ENCODE results near the gene CIAPIN1.

Gene CIAPIN1

DNA sequence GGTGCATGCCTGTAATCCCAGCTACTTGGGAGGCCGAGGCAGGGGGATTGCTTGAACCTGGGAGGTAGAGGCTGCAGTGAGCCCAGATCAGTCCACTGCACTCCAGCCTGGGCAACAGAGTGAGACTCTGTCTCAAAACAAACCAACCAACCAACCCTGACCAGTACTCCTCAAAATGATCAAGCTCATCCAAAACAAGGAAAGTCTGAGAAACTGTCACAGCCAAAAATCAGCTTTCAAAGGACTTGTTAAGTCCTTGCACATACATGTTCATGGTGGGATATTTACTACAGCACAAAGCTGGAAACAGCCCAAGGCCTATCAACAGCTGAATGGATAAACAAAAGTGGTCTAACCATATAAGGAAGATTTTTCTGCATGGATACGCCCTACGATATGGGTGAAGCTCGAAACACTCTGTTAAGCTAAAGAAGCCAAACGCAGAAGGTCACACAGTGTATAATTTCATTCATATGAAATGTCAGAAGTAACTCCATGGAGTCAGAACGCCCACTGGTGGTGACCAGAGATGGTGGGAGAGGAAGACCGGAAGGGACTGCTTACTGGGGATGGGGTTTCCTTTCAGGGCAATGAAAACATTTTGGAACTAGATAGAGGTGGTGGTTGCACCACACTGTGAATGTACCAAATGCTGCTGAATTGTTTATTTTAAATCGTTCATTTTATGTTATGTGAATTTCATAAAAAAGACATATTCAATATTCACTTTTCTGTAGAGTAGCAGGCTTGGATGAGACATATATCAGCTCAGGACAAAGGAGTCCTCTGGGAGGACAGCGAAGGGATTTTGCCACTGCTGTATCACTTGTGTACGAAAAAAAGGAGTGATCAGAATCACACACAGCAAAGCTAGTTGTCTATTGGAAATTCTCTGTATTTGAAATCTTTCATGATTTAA is 24.9 kb downstream of the CIAPIN1 start:
- no peaks in the 10 kb centered on the region for H3K9me3 ChIP-seq (replicated peaks; ENCODE audit: insufficient read depth, low read length)
- H3F3A ChIP-seq (ENCODE audit: insufficient read depth, low read length) = no peaks in the 10 kb centered on the region
- no peak overlapping the region for H3K9ac ChIP-seq (ENCODE audit: low read length)
- H3K79me2 ChIP-seq (ENCODE audit: low read length) = no peaks in the 10 kb centered on the region
- H3K4me1 ChIP-seq (ENCODE audit: low read length) = no peaks in the 10 kb centered on the region
- H3K27me3 ChIP-seq (replicated peaks; ENCODE audit: insufficient read depth, low read length) = no peaks in the 10 kb centered on the region
- no peaks in the 10 kb centered on the region for H3K9me2 ChIP-seq (replicated peaks; ENCODE audit: insufficient read depth, low read length)
- no peak for DNase-seq
- no peak overlapping the region for H2AFZ ChIP-seq (ENCODE audit: low read length)
- H3K4me3 ChIP-seq (ENCODE audit: low read length) = no peak overlapping the region
- no peak overlapping the region for H3K27ac ChIP-seq (ENCODE audit: low read length)
- H4K20me1 ChIP-seq (ENCODE audit: insufficient read depth, low read length) = no peaks in the 10 kb centered on the region
- H3K36me3 ChIP-seq (replicated peaks; ENCODE audit: insufficient read depth, low read length) = no peaks in the 10 kb centered on the region
- no peak overlapping the region for H3K4me2 ChIP-seq (ENCODE audit: low read depth, low read length)
- TF ChIP-seq, protein P1, sequence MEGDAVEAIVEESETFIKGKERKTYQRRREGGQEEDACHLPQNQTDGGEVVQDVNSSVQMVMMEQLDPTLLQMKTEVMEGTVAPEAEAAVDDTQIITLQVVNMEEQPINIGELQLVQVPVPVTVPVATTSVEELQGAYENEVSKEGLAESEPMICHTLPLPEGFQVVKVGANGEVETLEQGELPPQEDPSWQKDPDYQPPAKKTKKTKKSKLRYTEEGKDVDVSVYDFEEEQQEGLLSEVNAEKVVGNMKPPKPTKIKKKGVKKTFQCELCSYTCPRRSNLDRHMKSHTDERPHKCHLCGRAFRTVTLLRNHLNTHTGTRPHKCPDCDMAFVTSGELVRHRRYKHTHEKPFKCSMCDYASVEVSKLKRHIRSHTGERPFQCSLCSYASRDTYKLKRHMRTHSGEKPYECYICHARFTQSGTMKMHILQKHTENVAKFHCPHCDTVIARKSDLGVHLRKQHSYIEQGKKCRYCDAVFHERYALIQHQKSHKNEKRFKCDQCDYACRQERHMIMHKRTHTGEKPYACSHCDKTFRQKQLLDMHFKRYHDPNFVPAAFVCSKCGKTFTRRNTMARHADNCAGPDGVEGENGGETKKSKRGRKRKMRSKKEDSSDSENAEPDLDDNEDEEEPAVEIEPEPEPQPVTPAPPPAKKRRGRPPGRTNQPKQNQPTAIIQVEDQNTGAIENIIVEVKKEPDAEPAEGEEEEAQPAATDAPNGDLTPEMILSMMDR (IDR thresholded peaks at IDR 0.05; ENCODE audit: low read length) = peak; percentile 34
- TF ChIP-seq EZH2 (optimal IDR thresholded peaks at IDR 0.05; ENCODE audit: low read depth, low read length) = no peak

DNA sequence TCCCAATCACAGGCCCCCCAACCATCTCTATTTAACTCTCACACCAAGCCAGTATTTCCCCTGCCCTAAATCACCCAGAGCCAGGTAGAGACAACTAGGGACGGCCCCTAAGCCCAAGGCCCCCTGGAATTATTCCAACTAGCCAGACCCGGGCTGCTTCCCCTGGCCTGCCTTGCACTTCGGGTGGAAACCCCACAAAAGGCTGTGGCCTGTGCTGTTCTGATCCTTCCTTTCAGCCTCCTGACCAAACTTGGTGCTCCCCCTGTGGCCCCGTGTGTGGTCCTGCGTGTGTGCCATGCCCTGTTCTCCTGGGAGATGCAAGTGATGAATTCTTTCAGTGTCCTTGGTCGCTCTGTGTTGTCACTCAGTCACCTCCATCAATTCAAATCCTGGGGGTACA is 27.7 kb downstream of the CIAPIN1 start:
- DNase-seq = no peak
- no peaks in the 10 kb centered on the region for H3K9me3 ChIP-seq (replicated peaks; ENCODE audit: insufficient read depth, low read length)
- no peaks in the 10 kb centered on the region for H3K27me3 ChIP-seq (replicated peaks; ENCODE audit: insufficient read depth, low read length)
- H3K9me2 ChIP-seq (replicated peaks; ENCODE audit: insufficient read depth, low read length) = no peaks in the 10 kb centered on the region
- no peak overlapping the region for H3K27ac ChIP-seq (ENCODE audit: low read length)
- no peaks in the 10 kb centered on the region for H3F3A ChIP-seq (ENCODE audit: insufficient read depth, low read length)
- H3K4me1 ChIP-seq (ENCODE audit: low read length) = no peaks in the 10 kb centered on the region
- no peak overlapping the region for H3K4me2 ChIP-seq (ENCODE audit: low read depth, low read length)
- TF ChIP-seq EZH2 (optimal IDR thresholded peaks at IDR 0.05; ENCODE audit: low read depth, low read length) (no peak), EZH2phosphoT487 (IDR thresholded peaks at IDR 0.05; ENCODE audit: low read length) (no peak)
- TF ChIP-seq, protein P1 (IDR thresholded peaks at IDR 0.05; ENCODE audit: low read length) = no peak
- no peaks in the 10 kb centered on the region for H3K36me3 ChIP-seq (replicated peaks; ENCODE audit: insufficient read depth, low read length)
- H2AFZ ChIP-seq (ENCODE audit: low read length) = peak overlapping the region; percentile 65; the same call in 1 of the 2 replicates
- H3K9ac ChIP-seq (ENCODE audit: low read length) = no peak overlapping the region
- H3K79me2 ChIP-seq (ENCODE audit: low read length) = no peaks in the 10 kb centered on the region
- H4K20me1 ChIP-seq (ENCODE audit: insufficient read depth, low read length) = no peaks in the 10 kb centered on the region
- no peak overlapping the region for H3K4me3 ChIP-seq (ENCODE audit: low read length)

DNA sequence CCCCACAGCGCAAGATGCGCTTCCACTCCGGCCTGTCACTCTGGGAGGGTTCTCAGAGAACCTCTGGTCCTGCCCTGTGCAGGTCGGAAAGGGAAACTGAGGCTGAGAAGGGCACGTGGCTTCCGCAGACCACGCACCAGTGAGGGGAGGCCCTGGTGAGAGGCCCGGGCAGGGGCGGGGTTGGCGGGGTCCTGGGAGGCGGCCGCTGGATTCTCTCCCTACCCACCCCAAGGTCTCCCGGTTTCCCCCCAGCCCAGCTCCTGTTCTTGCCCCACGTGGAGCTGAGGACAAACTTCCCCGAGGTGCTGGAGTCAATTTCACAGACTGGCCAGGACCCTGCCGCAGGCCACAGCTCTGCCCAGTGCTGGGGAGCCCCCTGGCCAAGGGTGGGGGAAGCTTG is 31.1 kb downstream of the CIAPIN1 start:
- H3K4me1 ChIP-seq (ENCODE audit: low read length) = no peaks in the 10 kb centered on the region
- no peak overlapping the region; the same call in 1 of the 2 replicates for H2AFZ ChIP-seq (ENCODE audit: low read length)
- no peaks in the 10 kb centered on the region for H3K9me2 ChIP-seq (replicated peaks; ENCODE audit: insufficient read depth, low read length)
- no peaks in the 10 kb centered on the region for H3K36me3 ChIP-seq (replicated peaks; ENCODE audit: insufficient read depth, low read length)
- peaks cover 19% of the 10 kb centered on the region; the same call in 1 of the 2 replicates for H3K27me3 ChIP-seq (replicated peaks; ENCODE audit: insufficient read depth, low read length)
- H3K9ac ChIP-seq (ENCODE audit: low read length) = no peak overlapping the region
- H3K27ac ChIP-seq (ENCODE audit: low read length) = no peak overlapping the region
- no peak for DNase-seq
- H3K79me2 ChIP-seq (ENCODE audit: low read length) = no peaks in the 10 kb centered on the region
- TF ChIP-seq EZH2phosphoT487 (IDR thresholded peaks at IDR 0.05; ENCODE audit: low read length) (no peak), EZH2 (optimal IDR thresholded peaks at IDR 0.05; ENCODE audit: low read depth, low read length) (no peak)
- H3K4me3 ChIP-seq (ENCODE audit: low read length) = no peak overlapping the region
- H3F3A ChIP-seq (ENCODE audit: insufficient read depth, low read length) = no peaks in the 10 kb centered on the region
- no peaks in the 10 kb centered on the region for H4K20me1 ChIP-seq (ENCODE audit: insufficient read depth, low read length)
- no peak overlapping the region for H3K4me2 ChIP-seq (ENCODE audit: low read depth, low read length)
- no peaks in the 10 kb centered on the region for H3K9me3 ChIP-seq (replicated peaks; ENCODE audit: insufficient read depth, low read length)

DNA sequence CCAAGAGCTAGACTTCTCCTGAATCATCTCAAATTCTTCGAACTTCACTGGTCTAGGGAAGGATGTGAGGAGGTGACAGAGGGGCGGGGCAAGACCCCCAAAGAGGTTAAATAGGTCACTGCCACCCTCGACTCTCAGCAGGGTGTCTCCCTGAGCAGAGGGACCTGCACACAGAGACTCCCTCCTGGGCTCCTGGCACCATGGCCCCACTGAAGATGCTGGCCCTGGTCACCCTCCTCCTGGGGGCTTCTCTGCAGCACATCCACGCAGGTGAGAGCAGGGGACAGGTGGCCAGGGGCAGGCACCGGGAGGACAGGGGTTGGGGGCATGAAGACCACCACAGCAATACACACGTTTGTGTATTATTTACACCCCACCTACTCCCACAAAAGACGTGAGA is 33.5 kb downstream of the CIAPIN1 start:
- TF ChIP-seq EZH2phosphoT487 (IDR thresholded peaks at IDR 0.05; ENCODE audit: low read length) (no peak), EZH2 (optimal IDR thresholded peaks at IDR 0.05; ENCODE audit: low read depth, low read length) (no peak)
- TF ChIP-seq, protein P1 (IDR thresholded peaks at IDR 0.05; ENCODE audit: low read length) = no peak
- Histone ChIP-seq H3K4me2 (ENCODE audit: low read depth, low read length) (no peak overlapping the region), H3F3A (ENCODE audit: insufficient read depth, low read length) (no peaks in the 10 kb centered on the region), H3K4me3 (ENCODE audit: low read length) (no peak overlapping the region), H3K27ac (ENCODE audit: low read length) (no peak overlapping the region), H3K9me3 (replicated peaks; ENCODE audit: insufficient read depth, low read length) (no peaks in the 10 kb centered on the region), H3K9ac (ENCODE audit: low read length) (no peak overlapping the region), H3K36me3 (replicated peaks; ENCODE audit: insufficient read depth, low read length) (no peaks in the 10 kb centered on the region), H2AFZ (ENCODE audit: low read length) (no peak overlapping the region), H4K20me1 (ENCODE audit: insufficient read depth, low read length) (no peaks in the 10 kb centered on the region), H3K4me1 (ENCODE audit: low read length) (no peaks in the 10 kb centered on the region), H3K27me3 (replicated peaks; ENCODE audit: insufficient read depth, low read length) (peaks cover 19% of the 10 kb centered on the region; the same call in 1 of the 2 replicates), H3K9me2 (replicated peaks; ENCODE audit: insufficient read depth, low read length) (no peaks in the 10 kb centered on the region), H3K79me2 (ENCODE audit: low read length) (no peaks in the 10 kb centered on the region)
- DNase-seq = no peak

All from MM.1S (cell line).